NOMO-1 treated with dmso at 0.1 percent for 144 hours (cell line): ENCODE measurements around the gene PRRC2B.
"Not testable (repeated sequence)": the region's sequence is repeated elsewhere in the genome, so short reads cannot be mapped to it uniquely, and the experiment has no call there.

ENCODE experiments used
- DNase-seq: peaks from one replicate; lab custom pipeline; 2025; ENCODE audit not compliant: unreplicated experiment; lab: John Stamatoyannopoulos, UW

PRRC2B gene

DNA sequence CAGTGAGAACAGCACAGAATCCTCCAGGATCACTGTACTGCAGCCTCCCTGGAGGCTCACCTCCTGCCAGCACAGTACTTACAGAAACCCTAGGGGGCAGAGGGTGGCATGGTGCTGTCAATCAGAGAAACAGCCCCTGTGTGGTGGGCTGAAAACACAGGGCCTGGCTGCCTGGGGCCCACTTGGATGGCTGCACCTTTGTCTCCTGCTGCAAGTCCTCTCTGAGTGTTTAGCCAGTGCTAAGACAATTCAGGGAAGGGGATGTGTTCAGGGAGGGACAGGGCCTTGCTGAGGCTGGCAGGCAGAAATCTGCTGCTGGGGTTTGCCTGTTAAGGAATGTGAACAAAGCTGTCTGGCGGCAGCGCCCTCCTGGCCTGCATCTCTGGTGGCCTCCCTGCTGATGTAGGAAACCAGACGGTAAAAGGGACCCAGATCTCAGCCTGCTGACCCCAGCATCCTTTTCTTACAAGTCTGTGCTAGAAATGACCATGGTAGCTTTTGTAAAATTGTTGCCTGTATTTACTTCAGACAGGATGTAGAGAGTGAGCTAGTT lies 39.5 kb downstream of the PRRC2B start:
- no peak for DNase-seq

DNA sequence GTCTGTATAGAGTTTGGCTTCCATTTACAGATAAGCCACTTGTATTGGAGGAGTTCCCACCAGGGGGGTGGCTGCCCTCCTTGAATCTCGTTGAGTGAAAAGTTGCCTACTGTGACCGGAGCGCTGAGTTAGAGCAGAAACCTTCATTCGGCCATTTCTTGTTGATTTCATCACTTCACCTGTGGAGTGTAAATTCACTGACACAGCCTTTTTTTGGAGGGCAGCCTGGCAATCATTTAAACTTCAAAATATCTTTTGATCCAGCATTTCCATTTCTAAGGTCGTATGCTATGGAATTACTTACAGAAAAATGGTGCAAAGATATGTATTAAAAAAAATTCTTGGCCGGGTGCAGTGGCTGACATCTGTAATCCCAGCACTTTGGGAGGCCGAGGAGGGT lies 40.8 kb downstream of the PRRC2B start:
- DNase-seq = no peak

- DNase-seq = no peak
Measured at GRCh38 chr9:131436376-131436775, 42.5 kb downstream of the PRRC2B start.

DNA sequence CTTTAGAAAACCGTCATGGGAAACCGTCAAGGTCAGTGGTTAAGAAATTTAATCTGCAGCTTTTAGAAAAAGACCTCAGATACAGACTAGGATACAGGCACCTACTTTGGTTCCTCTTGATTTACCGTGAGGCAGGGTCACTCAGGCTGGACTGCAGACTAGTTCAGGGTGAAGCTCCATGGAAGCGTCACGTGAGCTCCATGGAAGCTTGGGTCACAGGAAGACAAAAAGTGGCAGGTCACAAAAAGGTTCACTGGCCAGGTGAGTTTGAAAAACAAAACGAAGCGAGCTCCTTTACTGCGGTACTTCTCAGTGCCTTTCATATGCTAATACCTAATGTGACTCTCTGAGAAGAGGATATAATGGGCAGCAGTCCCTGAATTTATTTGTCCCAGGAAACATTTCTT lies 43.0 kb downstream of the PRRC2B start:
- DNase-seq = no peak

GRCh38 chr9:131438190-131438589 lies 44.3 kb downstream of the PRRC2B start:
- DNase-seq = no peak

DNA sequence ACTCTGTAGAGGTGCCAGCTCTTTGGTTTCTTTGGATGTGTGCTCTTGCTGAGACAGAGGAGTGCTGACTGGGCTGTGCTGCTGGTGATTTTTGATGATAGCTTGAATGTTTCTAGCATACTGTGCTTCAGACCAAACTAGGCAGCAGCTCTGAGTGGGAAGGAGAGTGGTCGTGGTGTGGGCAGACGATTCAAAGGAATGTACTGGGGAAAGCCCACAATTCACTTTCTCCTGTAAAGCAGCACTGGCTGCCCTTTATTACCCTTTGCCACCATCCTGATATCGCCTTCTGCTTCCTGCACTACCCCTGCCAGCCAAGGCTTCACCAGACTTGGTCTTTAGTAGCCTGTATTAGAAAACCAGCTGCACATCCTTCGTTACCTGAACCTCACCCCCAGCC lies 45.3 kb downstream of the PRRC2B start:
- no peak for DNase-seq

DNA sequence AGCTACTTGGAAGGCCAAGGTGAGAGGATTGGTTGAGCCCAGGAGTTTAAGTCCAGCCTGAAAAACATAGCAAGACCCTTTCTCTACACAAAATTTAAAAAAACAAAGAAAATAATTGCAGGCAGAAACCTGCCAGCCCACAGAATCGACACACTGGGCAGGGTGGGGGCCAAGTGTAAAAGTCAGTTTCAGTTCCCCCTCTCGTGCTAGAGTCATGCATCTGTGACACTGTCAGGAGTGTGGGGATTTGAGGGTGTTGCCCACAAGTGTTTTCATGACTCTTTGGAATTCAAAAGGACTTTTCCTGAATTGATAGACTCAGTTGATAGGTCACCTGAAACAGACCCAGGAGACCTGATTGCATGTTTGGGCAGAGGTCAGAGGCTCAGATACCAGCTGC lies 47.6 kb downstream of the PRRC2B start:
- DNase-seq = no peak

GRCh38 chr9:131442351-131442750 lies 48.5 kb downstream of the PRRC2B start:
- no peak for DNase-seq

DNA sequence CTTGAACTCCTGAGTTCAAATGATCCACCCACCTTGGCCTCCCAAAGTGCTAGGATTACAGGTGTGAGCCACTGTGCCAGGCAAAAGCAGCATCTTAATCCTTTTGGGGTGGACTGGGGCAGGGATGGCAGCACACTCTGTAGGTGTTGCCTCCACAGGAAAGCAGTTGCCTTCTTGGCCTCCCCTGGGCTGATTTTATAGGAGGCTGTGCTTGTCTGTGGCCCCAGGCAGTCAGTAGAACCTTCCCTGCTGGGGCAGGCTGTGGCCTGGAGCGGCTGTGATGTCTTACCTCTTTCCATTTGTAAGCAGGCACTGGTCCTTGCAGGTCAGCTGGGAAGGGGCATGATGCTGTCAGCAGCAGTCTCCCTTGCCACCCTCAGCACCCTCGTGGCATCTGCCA lies 49.8 kb downstream of the PRRC2B start:
- DNase-seq = no peak

- DNase-seq = no peak
Measured at GRCh38 chr9:131446276-131446675, 52.4 kb downstream of the PRRC2B start.

DNA sequence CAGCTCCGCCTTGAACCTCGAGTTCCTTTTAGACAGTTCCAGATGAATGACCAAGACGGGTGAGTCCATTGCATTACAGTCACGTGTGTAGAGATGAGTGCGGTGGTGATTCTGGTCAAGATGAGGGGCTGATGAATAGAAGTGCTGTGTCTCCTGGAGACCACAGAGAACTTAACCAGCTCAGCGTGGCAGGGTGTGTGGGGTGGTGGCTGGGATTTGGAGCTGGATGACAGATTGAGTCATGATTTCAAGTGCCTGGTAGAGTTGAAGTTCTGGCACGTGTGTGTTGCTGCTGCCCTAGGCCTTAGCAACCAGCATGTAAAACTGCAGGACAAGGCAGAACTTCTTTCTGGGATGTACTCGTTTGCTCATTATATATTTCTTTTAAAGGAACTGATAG lies 53.3 kb downstream of the PRRC2B start:
- no peak for DNase-seq

DNA sequence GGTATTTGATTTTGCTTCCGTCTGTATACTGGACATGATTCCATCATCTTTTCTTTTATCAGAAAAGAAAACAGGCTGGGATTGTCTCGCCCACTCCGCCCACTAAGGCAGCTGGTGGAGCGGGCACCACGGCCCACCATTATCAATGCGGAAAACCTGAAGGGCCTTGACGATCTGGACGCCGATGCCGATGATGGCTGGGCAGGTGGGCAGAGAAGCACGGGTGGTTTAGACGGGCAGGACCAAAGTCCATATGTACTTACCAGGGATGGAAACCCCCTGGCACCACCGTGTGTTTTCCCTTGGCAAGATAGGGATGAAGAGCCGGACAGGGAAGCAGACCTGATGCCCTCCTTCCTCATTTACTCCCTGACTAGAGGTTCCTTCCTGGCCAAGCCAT lies 53.7 kb downstream of the PRRC2B start:
- DNase-seq = no peak

DNA sequence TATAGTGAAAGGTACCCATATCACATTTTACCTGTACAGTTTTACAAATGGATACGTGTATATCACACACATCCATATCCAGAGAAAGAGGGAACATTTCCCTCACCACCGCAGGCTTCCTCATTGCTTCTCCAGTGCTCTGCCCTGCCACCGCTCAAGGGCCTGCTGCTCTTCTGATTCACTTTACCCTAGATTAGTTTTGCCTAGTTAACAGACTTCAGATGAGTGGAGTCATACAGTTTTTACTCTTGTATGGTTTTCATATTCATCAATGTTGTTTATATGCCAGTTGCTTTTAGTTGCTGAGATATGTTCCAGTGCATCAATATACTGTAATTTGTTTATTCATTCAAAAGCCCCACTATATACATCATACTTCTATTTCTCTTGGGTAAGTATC lies 54.9 kb downstream of the PRRC2B start:
- no peak for DNase-seq

DNA sequence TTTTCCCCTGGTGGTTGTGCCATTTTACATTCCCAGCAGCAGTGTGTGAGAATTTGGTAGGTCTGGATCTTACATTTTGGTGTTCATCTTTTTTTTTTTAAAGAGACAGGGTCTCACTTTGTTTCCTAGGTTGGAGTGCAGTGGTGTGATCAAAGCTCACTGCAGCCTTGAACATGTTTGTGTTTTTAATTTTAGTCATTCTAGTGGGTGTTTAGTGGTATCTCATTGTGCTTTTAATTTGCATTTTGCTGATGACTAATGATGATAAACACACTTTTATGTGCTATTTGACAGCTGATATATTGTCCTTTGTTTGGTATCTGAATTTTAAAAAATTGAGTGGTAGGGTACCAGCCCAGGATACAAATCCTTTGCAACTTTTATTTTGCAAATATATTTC lies 55.4 kb downstream of the PRRC2B start:
- DNase-seq = no peak

DNA sequence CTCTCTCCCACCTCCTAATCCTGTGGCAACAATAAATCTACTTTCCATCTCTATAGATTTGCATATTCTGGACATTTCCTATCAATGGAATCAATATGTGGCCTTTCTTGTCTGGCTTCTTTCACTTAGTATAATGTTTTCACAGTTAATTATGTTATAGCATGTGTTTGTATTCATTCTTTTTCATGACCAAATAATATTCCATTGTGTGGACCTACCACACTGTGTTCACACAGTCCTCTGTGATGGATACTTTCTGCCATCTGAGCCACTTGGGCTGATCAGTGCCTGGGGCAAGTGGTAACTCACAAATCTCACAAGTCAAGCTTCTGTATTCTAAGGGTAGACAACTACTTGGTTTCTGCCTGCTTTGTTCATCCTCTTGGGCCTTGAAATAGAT lies 60.1 kb downstream of the PRRC2B start:
- no peak for DNase-seq

DNA sequence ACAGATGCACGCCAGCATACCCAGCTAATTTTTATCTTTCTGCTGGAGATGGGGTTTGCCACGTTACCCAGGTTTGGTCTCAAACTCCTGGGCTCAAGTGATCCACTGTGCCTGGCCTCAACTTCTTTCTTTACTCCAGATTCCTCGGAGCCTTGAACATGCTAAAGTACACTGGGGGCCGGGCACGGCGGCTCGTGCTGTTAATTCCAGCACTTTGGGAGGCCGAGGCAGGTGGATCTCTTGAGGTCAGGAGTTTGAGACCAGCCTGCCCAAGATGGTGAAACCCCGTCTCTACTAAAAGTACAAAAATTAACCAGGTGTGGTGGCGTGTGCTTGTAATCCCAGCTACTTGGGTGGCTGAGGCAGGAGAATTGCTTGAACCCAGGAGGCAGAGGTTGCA lies 61.8 kb downstream of the PRRC2B start:
- not testable (repeated sequence) for DNase-seq

DNA sequence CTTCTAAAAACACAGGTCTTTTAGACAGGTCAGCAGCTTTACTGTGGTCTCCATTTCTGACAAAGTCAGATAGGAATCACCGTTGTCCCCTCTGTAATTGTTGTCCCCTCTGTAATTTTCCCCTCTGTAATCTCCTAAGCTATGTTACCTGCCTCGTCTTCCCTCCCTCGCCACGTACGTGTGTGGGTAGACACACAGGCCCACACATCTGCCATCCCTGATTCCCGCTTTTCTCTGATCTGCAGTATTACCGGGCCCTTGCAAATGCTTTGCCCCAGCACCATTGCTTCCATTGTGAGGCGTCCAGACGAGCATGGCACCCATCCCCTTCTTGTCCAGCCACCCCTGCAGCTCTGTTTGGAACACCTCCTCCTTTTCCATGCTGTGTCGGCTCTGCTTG lies 63.9 kb downstream of the PRRC2B start:
- DNase-seq = no peak

GRCh38 chr9:131459056-131459455 lies 65.2 kb downstream of the PRRC2B start:
- no peak for DNase-seq

DNA sequence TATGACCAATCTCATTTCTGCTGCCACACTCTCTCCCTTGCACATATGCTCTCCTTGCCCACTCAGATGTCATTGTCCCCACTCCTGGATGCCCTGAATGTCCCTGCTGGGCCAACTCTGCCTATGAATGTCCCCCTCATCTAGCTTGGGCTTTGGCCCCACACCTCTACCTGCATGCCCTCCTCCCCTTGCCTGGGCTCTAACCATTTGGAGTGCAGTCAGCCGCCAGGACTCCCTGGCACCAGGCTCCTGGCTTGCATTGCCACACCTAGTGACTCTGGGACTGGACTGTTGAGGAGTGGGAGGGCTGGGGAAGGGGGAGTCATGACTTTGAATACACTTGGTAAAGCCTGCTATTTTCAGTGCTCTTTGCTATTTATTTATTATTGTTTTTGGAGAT lies 67.3 kb downstream of the PRRC2B start:
- no peak for DNase-seq

- no peak for DNase-seq
Measured at GRCh38 chr9:131464354-131465000, 70.6 kb downstream of the PRRC2B start.

DNA sequence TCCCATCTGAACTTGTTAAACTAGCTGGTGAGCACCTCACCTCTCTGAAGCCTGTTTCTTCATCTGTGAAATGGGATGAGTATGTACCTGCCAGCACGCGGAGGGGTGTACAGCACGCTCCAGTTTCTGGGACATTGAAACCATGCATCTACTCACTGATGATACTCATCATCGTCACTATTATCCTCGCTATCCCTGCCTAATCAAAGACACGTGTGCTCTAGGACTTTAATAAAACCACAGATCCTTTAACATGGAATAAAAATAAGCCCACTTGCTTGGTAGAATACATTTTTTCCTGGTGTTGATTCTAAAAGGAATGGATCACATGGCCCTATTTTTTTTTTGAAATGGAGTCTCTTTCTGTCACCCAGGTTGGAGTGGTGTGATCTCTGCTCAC lies 71.5 kb downstream of the PRRC2B start:
- no peak for DNase-seq

- DNase-seq = no peak
Measured at GRCh38 chr9:131467214-131467935, 73.5 kb downstream of the PRRC2B start.

- DNase-seq = no peak
Measured at GRCh38 chr9:131468031-131468430, 74.1 kb downstream of the PRRC2B start.
